Measurements from ENCODE around the gene SDC4.

SDC4 gene

GRCh38 chr20:45318386-45318939 is 29.8 kb downstream of the SDC4 start:
- DNase-seq: peak; percentile 32
- ATAC-seq: peak; percentile 14

DNA sequence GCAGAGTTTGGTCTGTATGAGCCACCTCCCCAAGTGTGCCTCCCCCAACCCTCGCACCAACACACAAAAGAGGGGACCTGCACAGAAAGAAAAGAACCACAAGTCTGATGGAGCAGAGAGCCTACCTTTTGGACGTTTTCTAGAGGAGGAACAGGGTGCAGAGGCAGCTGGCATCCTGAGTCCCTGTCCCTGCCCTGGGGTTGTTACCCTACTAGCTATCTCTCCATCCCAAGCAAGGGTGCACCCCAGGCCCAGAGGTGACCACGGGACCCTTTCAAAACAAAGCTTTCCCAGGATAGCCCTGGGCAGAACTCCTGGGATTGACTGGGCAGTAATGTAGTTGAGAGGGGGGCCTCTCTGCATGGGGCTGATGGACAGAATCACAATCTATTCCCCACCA is 30.4 kb downstream of the SDC4 start:
- ATAC-seq (no peak), DNase-seq (no peak)

DNA sequence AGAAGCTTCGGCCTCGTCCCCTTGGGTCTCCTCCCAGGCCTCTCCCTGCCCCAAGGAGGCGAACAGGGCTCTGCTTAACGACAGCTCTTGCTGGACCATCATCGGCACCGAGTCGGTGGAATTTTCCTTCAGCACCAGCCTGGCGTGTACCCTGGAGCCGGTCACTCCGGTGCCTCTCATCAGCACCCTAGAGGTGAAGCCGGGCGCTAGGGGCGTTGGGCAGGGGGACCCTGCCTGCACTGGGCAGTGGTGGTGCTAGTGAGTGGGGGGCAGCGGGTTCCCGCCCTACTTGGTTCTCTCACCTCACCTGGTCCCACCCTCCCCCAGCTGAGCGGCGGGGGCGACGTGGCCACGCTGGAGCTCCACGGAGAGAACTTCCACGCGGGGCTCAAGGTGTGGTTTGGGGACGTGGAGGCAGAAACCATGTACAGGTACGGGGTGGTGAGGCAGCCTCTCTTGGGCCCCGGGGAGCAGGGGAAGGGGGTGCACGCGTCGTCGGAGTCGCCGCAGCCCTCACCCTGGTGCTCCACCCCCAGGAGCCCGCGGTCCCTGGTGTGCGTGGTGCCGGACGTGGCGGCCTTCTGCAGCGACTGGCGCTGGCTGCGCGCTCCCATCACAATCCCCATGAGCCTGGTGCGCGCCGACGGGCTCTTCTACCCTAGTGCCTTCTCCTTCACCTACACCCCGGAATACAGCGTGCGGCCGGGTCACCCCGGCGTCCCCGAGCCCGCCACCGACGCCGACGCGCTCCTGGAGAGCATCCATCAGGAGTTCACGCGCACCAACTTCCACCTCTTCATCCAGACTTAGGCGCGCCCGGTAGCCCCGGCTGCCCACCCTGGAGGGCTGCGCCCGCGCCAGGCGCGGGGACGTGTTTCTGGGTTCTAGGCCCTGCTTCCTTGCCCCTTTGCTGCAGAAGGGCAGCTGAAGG is 31.8 kb downstream of the SDC4 start:
- no peak for ATAC-seq
- DNase-seq: no peak

- no peak for DNase-seq
- ATAC-seq: no peak
Observed at GRCh38 chr20:45315672-45316071, 32.6 kb downstream of the SDC4 start.

- ATAC-seq: no peak
- no peak for DNase-seq
Observed at GRCh38 chr20:45313943-45314342, 34.3 kb downstream of the SDC4 start.

- DNase-seq (no peak), ATAC-seq (no peak)
Observed at GRCh38 chr20:45313065-45313695, 35.0 kb downstream of the SDC4 start.

- ATAC-seq (no peak), DNase-seq (no peak)
Observed at GRCh38 chr20:45312241-45312640, 36.0 kb downstream of the SDC4 start.

DNA sequence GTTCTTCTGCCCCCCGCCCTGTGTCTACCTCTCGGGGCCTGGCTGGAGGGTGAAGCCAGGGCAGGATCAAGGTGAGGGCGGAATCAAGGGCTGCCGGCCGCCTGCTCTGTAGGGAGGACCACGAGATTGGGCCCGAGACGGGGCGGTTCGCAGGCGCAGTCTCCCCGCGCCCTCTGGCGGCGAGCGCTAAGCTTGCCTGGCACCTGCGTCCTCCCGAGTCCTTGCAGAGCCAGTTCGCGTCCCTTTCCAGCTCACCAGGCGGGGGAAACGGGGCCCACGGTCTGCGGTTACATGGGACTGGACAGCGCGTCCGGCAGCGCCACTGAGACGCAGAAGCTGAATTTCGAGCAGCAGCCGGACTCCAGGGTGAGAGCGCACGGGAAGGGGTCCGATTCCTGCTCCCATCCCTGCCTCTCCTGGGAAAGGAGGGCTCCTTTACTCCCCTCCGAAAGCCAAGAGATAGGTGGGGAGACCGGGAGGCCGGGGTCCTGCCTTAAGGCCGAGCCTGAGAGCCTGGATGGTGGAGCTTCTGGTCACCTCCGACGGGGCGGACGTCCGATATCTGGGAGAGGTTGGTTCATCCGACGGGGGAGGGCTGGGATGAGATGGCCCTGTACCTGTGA is 36.5 kb downstream of the SDC4 start:
- peak; percentile 74 for ATAC-seq

GRCh38 chr20:45309075-45309474 is 39.1 kb downstream of the SDC4 start:
- DNase-seq (no peak), ATAC-seq (no peak)

More for the DNA sequence above, 36.5 kb downstream of the SDC4 start:
- DNase-seq: peak; percentile 82

- no peak for ATAC-seq
- DNase-seq: no peak
Observed at GRCh38 chr20:45308117-45308778, 40.0 kb downstream of the SDC4 start, which contains the start of gene MATN4. MATN4 (minus strand) TSS chr20:45308299; CDS start chr20:45305582, 2,717 bp downstream.

DNA sequence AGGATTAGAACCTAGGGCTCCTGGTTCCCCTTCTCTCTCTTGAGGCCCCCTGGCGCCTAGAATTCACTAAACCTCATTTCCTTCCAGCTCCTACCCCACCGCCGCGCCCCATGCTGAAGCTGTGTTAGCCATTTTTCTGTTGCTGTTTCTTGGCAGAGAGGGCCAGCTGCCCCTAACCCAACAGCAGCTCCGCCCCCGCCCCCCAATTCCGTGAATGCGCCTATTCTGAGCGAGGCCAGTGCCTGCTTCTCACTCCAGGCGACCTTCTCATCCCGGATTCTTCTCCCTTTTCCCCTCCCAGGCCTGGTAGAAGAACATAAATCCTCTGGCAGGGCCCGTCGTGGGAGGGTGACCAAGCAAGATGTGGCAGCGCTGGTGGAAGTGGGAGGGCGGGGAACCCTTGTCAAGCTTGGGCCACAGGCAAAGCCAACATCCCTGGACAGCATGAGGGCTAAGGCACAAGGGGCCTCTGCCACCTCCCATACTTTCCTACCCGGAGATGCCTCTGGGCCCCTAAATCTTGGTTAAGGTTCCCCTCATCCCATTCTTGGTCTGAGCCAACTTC is 41.1 kb downstream of the SDC4 start:
- DNase-seq (no peak), ATAC-seq (no peak)

- DNase-seq (peak; percentile 76), ATAC-seq (no peak)
Observed at GRCh38 chr20:45306431-45306982, 41.7 kb downstream of the SDC4 start, which contains the start of gene RBPJL. RBPJL (plus strand) TSS chr20:45306840; CDS start chr20:45306923, 83 bp downstream.

DNA sequence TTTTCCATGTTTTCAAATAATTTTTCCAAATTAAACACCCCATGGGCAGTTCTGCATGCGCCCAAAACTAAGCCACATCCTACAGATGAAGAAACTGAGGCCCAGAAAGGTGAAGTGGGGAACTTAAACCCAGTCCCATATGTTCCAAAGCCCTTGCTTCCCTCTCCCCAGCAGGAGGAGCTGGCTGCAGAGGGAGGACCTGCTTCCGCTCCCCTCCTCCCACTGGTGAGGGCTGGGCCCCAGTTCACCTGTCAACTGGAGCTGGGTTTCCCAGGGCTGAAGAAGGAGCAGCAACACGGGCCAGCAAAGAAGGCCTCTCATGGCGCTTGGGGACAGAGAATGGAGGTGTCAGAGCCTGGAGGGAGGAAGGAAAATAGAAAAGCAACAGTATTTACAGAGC is 43.0 kb downstream of the SDC4 start:
- ATAC-seq (no peak), DNase-seq (no peak)

GRCh38 chr20:45304464-45304999 is 43.7 kb downstream of the SDC4 start:
- DNase-seq (no peak), ATAC-seq (no peak)

DNA sequence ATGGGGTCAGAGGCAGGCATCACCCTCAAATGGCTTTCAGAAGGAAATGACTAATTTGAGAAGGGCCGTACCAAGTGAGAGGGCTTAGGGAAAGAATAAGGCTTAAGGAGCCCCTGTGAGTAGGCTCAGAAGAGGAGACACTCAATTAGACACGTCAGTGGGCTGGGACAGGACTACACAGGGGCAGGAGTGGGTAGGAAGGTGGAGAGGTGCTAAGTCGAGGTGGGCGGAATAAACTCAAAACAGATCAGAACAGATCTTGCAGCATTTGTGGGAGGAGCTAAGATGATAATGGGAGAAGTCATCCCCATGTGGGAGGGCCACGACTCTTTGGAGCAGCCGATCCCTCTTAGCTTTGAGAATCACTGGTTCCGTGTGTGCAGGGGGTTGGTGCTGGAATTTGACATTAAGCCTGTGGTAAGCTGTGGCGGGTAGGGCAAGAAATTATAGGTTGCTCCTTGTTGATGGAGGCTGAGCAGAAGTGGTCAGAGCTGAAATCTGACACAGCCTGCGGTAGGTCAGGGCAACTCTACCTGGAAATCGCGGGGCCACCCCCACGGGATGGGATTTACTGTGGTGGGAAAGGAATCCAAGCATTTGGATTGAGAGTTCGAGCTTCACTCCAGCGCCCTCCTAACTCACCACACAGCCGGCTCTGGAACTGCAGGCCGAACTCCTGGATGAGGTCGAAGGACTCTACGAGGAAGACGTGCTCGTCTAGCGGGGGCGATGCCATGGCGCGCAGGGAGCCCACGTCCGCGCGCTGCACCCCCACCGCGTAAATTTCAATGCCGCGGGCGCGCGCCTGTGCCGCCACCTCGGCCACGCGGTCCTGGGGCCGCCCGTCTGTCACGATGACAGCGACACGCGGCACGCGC is 44.4 kb downstream of the SDC4 start:
- DNase-seq (no peak), ATAC-seq (peak; percentile 80)

- no peak for DNase-seq
- peak; percentile 6 for ATAC-seq
Observed at GRCh38 chr20:45301824-45302271, 46.4 kb downstream of the SDC4 start.

GRCh38 chr20:45300961-45301360 is 47.3 kb downstream of the SDC4 start:
- DNase-seq (peak; percentile 63), ATAC-seq (peak; percentile 49)

DNA sequence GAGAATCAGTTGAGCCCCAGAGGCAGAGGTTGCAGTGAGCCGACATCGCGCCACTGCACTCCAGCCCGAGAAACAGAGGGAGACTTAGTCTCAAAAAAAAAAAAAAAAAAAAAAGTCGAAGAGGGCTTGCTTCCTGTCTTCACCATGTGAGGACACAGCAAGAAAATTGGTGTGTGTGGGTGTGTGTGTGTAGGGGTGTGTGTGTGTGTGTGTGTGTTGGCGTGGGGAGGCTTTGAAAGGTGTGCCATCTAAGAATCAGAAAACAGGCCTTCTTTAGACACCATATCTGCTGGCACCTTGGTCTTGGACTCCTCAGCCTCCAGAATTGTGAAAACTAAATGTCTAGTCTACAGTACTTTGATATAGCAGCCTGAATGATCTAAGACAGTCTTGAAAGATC is 48.4 kb downstream of the SDC4 start:
- no peak for DNase-seq
- no peak for ATAC-seq

DNA sequence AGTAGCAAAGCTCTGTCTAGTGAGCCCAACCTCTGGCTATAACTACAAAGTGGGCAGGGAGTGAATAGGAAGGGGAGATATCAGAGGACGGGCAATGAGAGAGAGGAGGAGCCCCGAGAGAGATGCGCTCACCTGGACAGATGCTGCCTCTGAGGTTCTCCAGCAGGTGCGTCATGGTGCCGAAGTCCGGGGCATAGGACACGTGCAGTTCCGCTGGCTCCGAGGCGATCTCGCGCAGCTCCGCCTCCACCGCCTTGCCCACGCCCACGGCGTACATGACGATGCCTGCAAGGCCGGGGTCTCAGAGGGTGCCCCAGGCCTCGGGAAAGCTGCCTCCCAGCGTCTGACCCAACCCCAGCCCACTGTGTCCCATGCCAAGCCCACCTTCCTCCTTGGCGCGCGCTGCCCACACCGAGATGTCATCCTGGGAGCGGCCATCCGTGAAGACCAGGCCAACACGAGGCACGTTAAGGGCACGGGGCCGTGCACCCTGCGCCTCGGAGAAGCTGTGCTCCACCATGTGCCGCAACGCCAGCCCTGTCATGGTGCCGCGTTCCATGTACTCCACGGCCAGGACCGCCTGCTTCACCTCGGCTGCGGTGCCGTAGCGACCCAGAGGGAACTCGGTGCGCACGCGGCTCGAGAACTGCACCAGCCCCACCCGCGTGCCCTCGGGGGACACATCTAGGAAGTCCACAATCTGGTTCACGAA is 50.3 kb downstream of the SDC4 start:
- ATAC-seq: no peak
- no peak for DNase-seq
